ENCODE measurements around the gene METAP1D.

Gene METAP1D

GRCh38 chr2:172095905-172096625 is 96.3 kb downstream of the METAP1D start:
- H3K4me3 ChIP-seq: peak overlapping the region; percentile 70
- DNase-seq (ENCODE audit: low spot score): no peak
- H3K27ac ChIP-seq: peak overlapping the region in 1 of 2 donors; percentile 44
- no peak for TF ChIP-seq CTCF (IDR thresholded peaks at IDR 0.05)

- peak overlapping the region in 1 of 2 donors; percentile 44 for H3K27ac ChIP-seq
- no peak for DNase-seq (ENCODE audit: low spot score)
- no peak for TF ChIP-seq CTCF (IDR thresholded peaks at IDR 0.05)
- H3K4me3 ChIP-seq: peak overlapping the region; percentile 70
These were observed 97.1 kb downstream of the METAP1D start for GRCh38 chr2:172096626-172097547.

- H3K27ac ChIP-seq: no peak overlapping the region
- peak; percentile 59 for DNase-seq (ENCODE audit: low spot score)
- TF ChIP-seq CTCF (IDR thresholded peaks at IDR 0.05): no peak
- no peak overlapping the region for H3K4me3 ChIP-seq
These were observed 97.9 kb downstream of the METAP1D start for GRCh38 chr2:172097557-172098131.

- H3K27ac ChIP-seq: no peak overlapping the region
- peak; percentile 62 for DNase-seq (ENCODE audit: low spot score)
- peak overlapping the region; percentile 64 for H3K4me3 ChIP-seq
- TF ChIP-seq CTCF (IDR thresholded peaks at IDR 0.05): no peak
These were observed 98.5 kb downstream of the METAP1D start for GRCh38 chr2:172098287-172098649.

- peak; percentile 74 for DNase-seq (ENCODE audit: low spot score)
- TF ChIP-seq CTCF (IDR thresholded peaks at IDR 0.05): no peak
- peak overlapping the region in 1 of 2 donors; percentile 2 for H3K27ac ChIP-seq
- H3K4me3 ChIP-seq: peak overlapping the region; percentile 64
These were observed 99.1 kb downstream of the METAP1D start for GRCh38 chr2:172098650-172099471.

GRCh38 chr2:172099472-172100079 is 99.8 kb downstream of the METAP1D start:
- peak overlapping the region; percentile 64 for H3K4me3 ChIP-seq
- no peak for TF ChIP-seq CTCF (IDR thresholded peaks at IDR 0.05)
- DNase-seq (ENCODE audit: low spot score): no peak

More at GRCh38 chr2:172099472-172100079, 99.8 kb downstream of the METAP1D start:
- H3K27ac ChIP-seq: no peak overlapping the region
